HG03457 (cell line): Measurements from ENCODE around the gene ANGPTL2.

ENCODE experiments used
- ATAC-seq: cut with Tn5 transposase; IDR thresholded peaks from one replicate; pipeline ENCODE4 v1.9.1; 2021; ENCODE audit warnings: moderate number of reproducible peaks; ENCODE audit not compliant: unreplicated experiment

ANGPTL2 gene

GRCh38 chr9:127055745-127056402, 66.6 kb downstream of the ANGPTL2 start:
- no peak for ATAC-seq

GRCh38 chr9:127053960-127054359, 68.5 kb downstream of the ANGPTL2 start:
- ATAC-seq, result no peak

- no peak for ATAC-seq
Observed at GRCh38 chr9:127053057-127053821, 69.2 kb downstream of the ANGPTL2 start.

- no peak for ATAC-seq
Observed at GRCh38 chr9:127051881-127052595, 70.4 kb downstream of the ANGPTL2 start.

GRCh38 chr9:127050591-127051001, 71.8 kb downstream of the ANGPTL2 start:
- ATAC-seq, result no peak

- ATAC-seq, result no peak
Observed at GRCh38 chr9:127050152-127050551, 72.3 kb downstream of the ANGPTL2 start.

GRCh38 chr9:127049581-127049980, 72.9 kb downstream of the ANGPTL2 start:
- ATAC-seq, result no peak

- ATAC-seq, result no peak
Observed at GRCh38 chr9:127049044-127049443, 73.4 kb downstream of the ANGPTL2 start.

GRCh38 chr9:127047971-127048370, 74.5 kb downstream of the ANGPTL2 start:
- no peak for ATAC-seq

GRCh38 chr9:127045148-127045547, 77.3 kb downstream of the ANGPTL2 start:
- no peak for ATAC-seq

- ATAC-seq, result no peak
Observed at GRCh38 chr9:127039492-127039891, 82.9 kb downstream of the ANGPTL2 start.

GRCh38 chr9:127038531-127038930, 83.9 kb downstream of the ANGPTL2 start:
- no peak for ATAC-seq
